GM21717 (cell line): ENCODE measurements around the gene NUDT19.
"Not testable (repeated sequence)": the region's sequence is repeated elsewhere in the genome, so short reads cannot be mapped to it uniquely, and the experiment has no call there.

Source experiments
- ATAC-seq: cut with Tn5 transposase; IDR thresholded peaks from one replicate; pipeline ENCODE4 v1.9.1; 2021; ENCODE audit warnings: mild to moderate bottlenecking, moderate library complexity; ENCODE audit not compliant: unreplicated experiment

The NUDT19 gene

GRCh38 chr19:32691291-32691951, at the start of gene NUDT19:
Gene NUDT19, plus strand, starts transcription at chr19:32691821. Its CDS starts 140 bp downstream, at chr19:32691961.
- peak; percentile 94 for ATAC-seq

- ATAC-seq, result no peak
Measured at GRCh38 chr19:32642771-32643170, 48.9 kb upstream of the NUDT19 start.

- no peak for ATAC-seq
Measured at GRCh38 chr19:32646556-32646955, 45.1 kb upstream of the NUDT19 start.

GRCh38 chr19:32647361-32647760, 44.3 kb upstream of the NUDT19 start:
- no peak for ATAC-seq

- no peak for ATAC-seq
Measured at GRCh38 chr19:32649751-32650150, 41.9 kb upstream of the NUDT19 start.

GRCh38 chr19:32650671-32651070, 41.0 kb upstream of the NUDT19 start:
- ATAC-seq, result no peak

GRCh38 chr19:32651729-32652140, 39.9 kb upstream of the NUDT19 start:
- no peak for ATAC-seq

- not testable (repeated sequence) for ATAC-seq
Measured at GRCh38 chr19:32652331-32652730, 39.3 kb upstream of the NUDT19 start.

GRCh38 chr19:32652894-32653598, 38.6 kb upstream of the NUDT19 start:
- ATAC-seq, result no peak

- no peak for ATAC-seq
Measured at GRCh38 chr19:32653599-32653915, 38.1 kb upstream of the NUDT19 start.

- not testable (repeated sequence) for ATAC-seq
Measured at GRCh38 chr19:32656379-32656778, 35.2 kb upstream of the NUDT19 start.

GRCh38 chr19:32658075-32658474, 33.5 kb upstream of the NUDT19 start:
- no peak for ATAC-seq

GRCh38 chr19:32658527-32658926, 33.1 kb upstream of the NUDT19 start:
- no peak for ATAC-seq

- ATAC-seq, result no peak
Measured at GRCh38 chr19:32661318-32661717, 30.3 kb upstream of the NUDT19 start.

GRCh38 chr19:32662186-32662585, 29.4 kb upstream of the NUDT19 start:
- no peak for ATAC-seq

GRCh38 chr19:32666084-32666483, 25.5 kb upstream of the NUDT19 start:
- no peak for ATAC-seq

- ATAC-seq, result no peak
Measured at GRCh38 chr19:32669310-32669709, 22.3 kb upstream of the NUDT19 start.

GRCh38 chr19:32671883-32672593, 19.6 kb upstream of the NUDT19 start:
- no peak for ATAC-seq

GRCh38 chr19:32672841-32673240, 18.8 kb upstream of the NUDT19 start:
- no peak for ATAC-seq

- ATAC-seq, result no peak
Measured at GRCh38 chr19:32673573-32673972, 18.0 kb upstream of the NUDT19 start.

- ATAC-seq, result no peak
Measured at GRCh38 chr19:32674153-32674930, 17.3 kb upstream of the NUDT19 start.
